GM23338 (cell line): Measurements from ENCODE around the gene SLC38A10. TPM values are rescaled to one million over a fixed set of nuclear protein-coding genes. Genes with fewer than 3 reads are reported as not detected.

Experiments used
- ATAC-seq: fragments of 200-7000 bp; cut with Tn5 transposase; 3 replicates; pipeline ENCODE4 v1.9.1; 2020
- DNase-seq: peaks from one replicate; pipeline ENCODE4 v3.0.0-alpha.2; 2015; ENCODE audit warnings: low spot score
- H2AFZ ChIP-seq: fragments of 200-600 bp; sonication (generic); 2 replicates; pipeline ENCODE4 v1.8.0; 2016; ENCODE audit warnings: antibody characterized with exemption, mild to moderate bottlenecking, moderate library complexity
- H3F3A ChIP-seq: fragments of 200-600 bp; sonication (generic); replicated peaks from 2 replicates; pipeline ENCODE4 v1.8.0; 2017; ENCODE audit warnings: antibody characterized with exemption, mixed run types, low read depth
- H3K27ac ChIP-seq: fragments of 200-600 bp; sonication (generic); 2 replicates; pipeline ENCODE4 v1.6.1; 2016; ENCODE audit warnings: low read depth
- H3K27me3 ChIP-seq: fragments of 200-600 bp; sonication (generic); 2 replicates; pipeline ENCODE4 v1.8.0; 2016; ENCODE audit warnings: mild to moderate bottlenecking, mixed run types, moderate library complexity; ENCODE audit not compliant: insufficient read depth
- H3K36me3 ChIP-seq: fragments of 200-600 bp; sonication (generic); 2 replicates; pipeline ENCODE4 v1.8.0; 2016; ENCODE audit warnings: mild to moderate bottlenecking; ENCODE audit not compliant: insufficient read depth
- H3K4me1 ChIP-seq: fragments of 200-600 bp; sonication (generic); 2 replicates; pipeline ENCODE4 v1.8.0; 2016; ENCODE audit warnings: mild to moderate bottlenecking, moderate library complexity; ENCODE audit not compliant: insufficient read depth
- H3K4me2 ChIP-seq: fragments of 200-600 bp; sonication (generic); 2 replicates; pipeline ENCODE4 v1.7.1; 2017; ENCODE audit warnings: mixed run types
- H3K4me3 ChIP-seq: fragments of 200-600 bp; sonication (generic); 2 replicates; pipeline ENCODE4 v1.6.1; 2016; ENCODE audit warnings: mixed run types
- H3K79me2 ChIP-seq: fragments of 200-600 bp; sonication (generic); replicated peaks from 2 replicates; pipeline ENCODE4 v1.8.0; 2017; ENCODE audit warnings: mild to moderate bottlenecking; ENCODE audit not compliant: insufficient read depth
- H3K9me2 ChIP-seq: fragments of 200-600 bp; sonication (generic); 2 replicates; pipeline ENCODE4 v1.8.0; 2017; ENCODE audit not compliant: insufficient read depth
- H4K20me1 ChIP-seq: fragments of 200-600 bp; sonication (generic); replicated peaks from 2 replicates; pipeline ENCODE4 v1.8.0; 2017; ENCODE audit warnings: mild to moderate bottlenecking; ENCODE audit not compliant: insufficient read depth
- H3K27ac Mint-ChIP-seq: 2 replicates; pipeline ENCODE4 v1.8.0; 2020; ENCODE audit warnings: inconsistent platforms, mild to moderate bottlenecking, moderate library complexity, mixed read lengths
- H3K27me3 Mint-ChIP-seq: 3 replicates; pipeline ENCODE4 v1.8.0; 2022; ENCODE audit warnings: low read depth, mild to moderate bottlenecking, moderate library complexity, mixed read lengths, inconsistent platforms; ENCODE audit not compliant: insufficient read depth, poor library complexity
- H3K36me3 Mint-ChIP-seq: 3 replicates; pipeline ENCODE4 v1.8.0; 2021; ENCODE audit warnings: low read depth, mild to moderate bottlenecking, inconsistent platforms, moderate library complexity, mixed read lengths
- H3K4me1 Mint-ChIP-seq: 3 replicates; pipeline ENCODE4 v1.8.0; 2020; ENCODE audit warnings: mild to moderate bottlenecking, inconsistent platforms, mixed read lengths
- H3K4me3 Mint-ChIP-seq: 3 replicates; pipeline ENCODE4 v1.8.0; 2021; ENCODE audit warnings: moderate library complexity, mild to moderate bottlenecking, inconsistent platforms, mixed read lengths
- H3K9me3 Mint-ChIP-seq: 3 replicates; pipeline ENCODE4 v1.8.0; 2020; ENCODE audit warnings: moderate library complexity, mild to moderate bottlenecking, inconsistent platforms, mixed read lengths
- CREB1 ChIP-seq: fragments of 250-450 bp; sonication (Bioruptor Pico); IDR thresholded peaks from 2 replicates; pipeline ENCODE4 v1.5.0; 2020; ENCODE audit warnings: low read depth, mild to moderate bottlenecking, moderate library complexity
- EZH2 ChIP-seq: fragments of 200-600 bp; sonication (generic); IDR thresholded peaks from one replicate; pipeline ENCODE4 v1.8.0; 2017; ENCODE audit warnings: antibody characterized with exemption, mild to moderate bottlenecking, low read depth; ENCODE audit not compliant: unreplicated experiment
- EZH2phosphoT487 ChIP-seq: fragments of 200-600 bp; sonication (generic); IDR thresholded peaks from one replicate; pipeline ENCODE4 v1.8.1; 2018; ENCODE audit warnings: antibody characterized with exemption; ENCODE audit not compliant: unreplicated experiment
- JUNB ChIP-seq: IDR thresholded peaks from one replicate; pipeline ENCODE4 v1.6.1; 2016; ENCODE audit warnings: antibody characterized with exemption; ENCODE audit not compliant: unreplicated experiment
- POLR2AphosphoS5 ChIP-seq: IDR thresholded peaks from 2 replicates; pipeline ENCODE4 v1.6.1; 2016; ENCODE audit warnings: antibody characterized with exemption, low read depth
- ZNF114 ChIP-seq: fragments of 250-450 bp; sonication (Bioruptor Pico); IDR thresholded peaks from 2 replicates; pipeline ENCODE4 v1.5.0; 2020; ENCODE audit warnings: mild to moderate bottlenecking, moderate library complexity
- ZNF331 ChIP-seq: fragments of 250-450 bp; sonication (Bioruptor Pico); IDR thresholded peaks from 2 replicates; pipeline ENCODE4 v1.5.0; 2020; ENCODE audit warnings: low read depth, mild to moderate bottlenecking, moderate library complexity
- polyA plus RNA-seq: library from polyadenylated mRNA; unstranded; fragments of >200 nt; fragmentation: Nextera tagmentation; extraction: Ambion mirVana; gene quantifications from 2 replicates; pipeline ENCODE4 v1.2.1, GENCODE V29; 2016
- total RNA-seq: library from RNA; depleted of rRNA; stranded (reverse); fragments of >200 nt; shearing (Covaris generic); gene quantifications from 2 replicates; pipeline ENCODE4 v1.2.3, GENCODE V29; 2014
- TF ChIP-seq, protein P1 (sequence below), 2 experiments: fragments of 200-600 bp in 1 of 2; sonication (generic) in 1 of 2; conservative IDR thresholded peaks; 2 replicates each; pipeline versions ENCODE4 v1.5.1 to v1.6.1; 2016 to 2017; ENCODE audit warnings: antibody characterized with exemption in 2 of 2, low read depth in 2 of 2, mild to moderate bottlenecking in 2 of 2, moderate library complexity in 1 of 2
- TF ChIP-seq, protein P2 (sequence below): IDR thresholded peaks from 2 replicates; pipeline ENCODE4 v1.6.1; 2016; ENCODE audit warnings: antibody characterized with exemption
- TF ChIP-seq, protein P3 (sequence below): IDR thresholded peaks from one replicate; pipeline ENCODE4 v1.6.1; 2018; ENCODE audit warnings: antibody characterized with exemption; ENCODE audit not compliant: unreplicated experiment
- TF ChIP-seq, protein P4 (sequence below): fragments of 250-450 bp; sonication (Bioruptor Pico); IDR thresholded peaks from 2 replicates; pipeline ENCODE4 v1.5.0; 2020; ENCODE audit warnings: mild to moderate bottlenecking, moderate library complexity

SLC38A10 gene
- total and polyA plus RNA-seq, 2 experiments from 2014 or later, result 17.1 to 55.8 TPM

DNA sequence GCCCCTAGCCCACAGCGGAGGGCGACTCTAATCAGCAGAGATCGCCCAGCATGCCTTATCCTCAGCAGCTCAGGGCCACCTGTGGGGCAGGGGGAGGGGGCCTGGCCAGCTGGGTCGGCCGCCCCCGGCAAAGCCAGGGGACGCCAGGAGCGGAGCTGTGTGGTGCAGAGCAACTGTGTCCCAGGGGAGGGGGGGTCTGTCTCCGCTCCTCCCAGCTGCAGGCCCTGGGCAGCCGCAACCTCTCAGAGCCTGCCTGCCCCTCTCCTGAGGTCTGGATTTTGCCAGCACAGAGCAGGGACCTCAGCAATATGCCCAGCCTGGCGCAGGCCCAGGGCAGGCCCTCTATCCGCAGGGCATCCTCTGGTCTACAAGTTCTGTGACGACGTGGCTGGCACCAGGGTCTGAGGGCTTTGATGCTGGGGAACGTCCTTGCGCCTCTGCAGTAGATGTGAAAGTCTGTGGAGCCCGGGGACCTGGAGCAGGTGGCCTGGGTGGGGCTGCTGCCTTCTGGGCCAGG, 36.5 kb upstream of the SLC38A10 start:
- H3K4me3 Mint-ChIP-seq, result no peak overlapping the region
- H3K27ac Mint-ChIP-seq, result no peak overlapping the region

More for the DNA sequence above, 36.5 kb upstream of the SLC38A10 start:
- no peaks in the 10 kb centered on the region for H3K36me3 Mint-ChIP-seq
- no peaks in the 10 kb centered on the region for H3K27me3 ChIP-seq
- H3F3A ChIP-seq, result no peaks in the 10 kb centered on the region
- no peak for ATAC-seq
- H3K79me2 ChIP-seq, result no peaks in the 10 kb centered on the region
- no peaks in the 10 kb centered on the region for H4K20me1 ChIP-seq
- H3K4me3 ChIP-seq, result no peak overlapping the region
- H3K9me3 Mint-ChIP-seq, result no peaks in the 10 kb centered on the region
- H3K4me2 ChIP-seq, result no peak overlapping the region
- H3K36me3 ChIP-seq, result no peaks in the 10 kb centered on the region
- H3K27me3 Mint-ChIP-seq, result peaks cover 15% of the 10 kb centered on the region
- no peak for DNase-seq
- H3K27ac ChIP-seq, result no peak overlapping the region
- H3K9me2 ChIP-seq, result no peaks in the 10 kb centered on the region
- TF ChIP-seq CREB1 (no peak), ZNF331 (CRISPR knock-in tag) (no peak), ZNF114 (CRISPR knock-in tag) (no peak), POLR2AphosphoS5 (no peak), JUNB (no peak), EZH2phosphoT487 (no peak), EZH2 (no peak)
- TF ChIP-seq, protein P1, sequence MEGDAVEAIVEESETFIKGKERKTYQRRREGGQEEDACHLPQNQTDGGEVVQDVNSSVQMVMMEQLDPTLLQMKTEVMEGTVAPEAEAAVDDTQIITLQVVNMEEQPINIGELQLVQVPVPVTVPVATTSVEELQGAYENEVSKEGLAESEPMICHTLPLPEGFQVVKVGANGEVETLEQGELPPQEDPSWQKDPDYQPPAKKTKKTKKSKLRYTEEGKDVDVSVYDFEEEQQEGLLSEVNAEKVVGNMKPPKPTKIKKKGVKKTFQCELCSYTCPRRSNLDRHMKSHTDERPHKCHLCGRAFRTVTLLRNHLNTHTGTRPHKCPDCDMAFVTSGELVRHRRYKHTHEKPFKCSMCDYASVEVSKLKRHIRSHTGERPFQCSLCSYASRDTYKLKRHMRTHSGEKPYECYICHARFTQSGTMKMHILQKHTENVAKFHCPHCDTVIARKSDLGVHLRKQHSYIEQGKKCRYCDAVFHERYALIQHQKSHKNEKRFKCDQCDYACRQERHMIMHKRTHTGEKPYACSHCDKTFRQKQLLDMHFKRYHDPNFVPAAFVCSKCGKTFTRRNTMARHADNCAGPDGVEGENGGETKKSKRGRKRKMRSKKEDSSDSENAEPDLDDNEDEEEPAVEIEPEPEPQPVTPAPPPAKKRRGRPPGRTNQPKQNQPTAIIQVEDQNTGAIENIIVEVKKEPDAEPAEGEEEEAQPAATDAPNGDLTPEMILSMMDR (conservative IDR thresholded peaks at IDR 0.05; ENCODE audit: low read depth in 2 of 2), result no peak
- TF ChIP-seq, protein P2, sequence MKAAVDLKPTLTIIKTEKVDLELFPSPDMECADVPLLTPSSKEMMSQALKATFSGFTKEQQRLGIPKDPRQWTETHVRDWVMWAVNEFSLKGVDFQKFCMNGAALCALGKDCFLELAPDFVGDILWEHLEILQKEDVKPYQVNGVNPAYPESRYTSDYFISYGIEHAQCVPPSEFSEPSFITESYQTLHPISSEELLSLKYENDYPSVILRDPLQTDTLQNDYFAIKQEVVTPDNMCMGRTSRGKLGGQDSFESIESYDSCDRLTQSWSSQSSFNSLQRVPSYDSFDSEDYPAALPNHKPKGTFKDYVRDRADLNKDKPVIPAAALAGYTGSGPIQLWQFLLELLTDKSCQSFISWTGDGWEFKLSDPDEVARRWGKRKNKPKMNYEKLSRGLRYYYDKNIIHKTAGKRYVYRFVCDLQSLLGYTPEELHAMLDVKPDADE, result no peak
- TF ChIP-seq, protein P3, sequence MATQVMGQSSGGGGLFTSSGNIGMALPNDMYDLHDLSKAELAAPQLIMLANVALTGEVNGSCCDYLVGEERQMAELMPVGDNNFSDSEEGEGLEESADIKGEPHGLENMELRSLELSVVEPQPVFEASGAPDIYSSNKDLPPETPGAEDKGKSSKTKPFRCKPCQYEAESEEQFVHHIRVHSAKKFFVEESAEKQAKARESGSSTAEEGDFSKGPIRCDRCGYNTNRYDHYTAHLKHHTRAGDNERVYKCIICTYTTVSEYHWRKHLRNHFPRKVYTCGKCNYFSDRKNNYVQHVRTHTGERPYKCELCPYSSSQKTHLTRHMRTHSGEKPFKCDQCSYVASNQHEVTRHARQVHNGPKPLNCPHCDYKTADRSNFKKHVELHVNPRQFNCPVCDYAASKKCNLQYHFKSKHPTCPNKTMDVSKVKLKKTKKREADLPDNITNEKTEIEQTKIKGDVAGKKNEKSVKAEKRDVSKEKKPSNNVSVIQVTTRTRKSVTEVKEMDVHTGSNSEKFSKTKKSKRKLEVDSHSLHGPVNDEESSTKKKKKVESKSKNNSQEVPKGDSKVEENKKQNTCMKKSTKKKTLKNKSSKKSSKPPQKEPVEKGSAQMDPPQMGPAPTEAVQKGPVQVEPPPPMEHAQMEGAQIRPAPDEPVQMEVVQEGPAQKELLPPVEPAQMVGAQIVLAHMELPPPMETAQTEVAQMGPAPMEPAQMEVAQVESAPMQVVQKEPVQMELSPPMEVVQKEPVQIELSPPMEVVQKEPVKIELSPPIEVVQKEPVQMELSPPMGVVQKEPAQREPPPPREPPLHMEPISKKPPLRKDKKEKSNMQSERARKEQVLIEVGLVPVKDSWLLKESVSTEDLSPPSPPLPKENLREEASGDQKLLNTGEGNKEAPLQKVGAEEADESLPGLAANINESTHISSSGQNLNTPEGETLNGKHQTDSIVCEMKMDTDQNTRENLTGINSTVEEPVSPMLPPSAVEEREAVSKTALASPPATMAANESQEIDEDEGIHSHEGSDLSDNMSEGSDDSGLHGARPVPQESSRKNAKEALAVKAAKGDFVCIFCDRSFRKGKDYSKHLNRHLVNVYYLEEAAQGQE, result no peak
- TF ChIP-seq, protein P4, sequence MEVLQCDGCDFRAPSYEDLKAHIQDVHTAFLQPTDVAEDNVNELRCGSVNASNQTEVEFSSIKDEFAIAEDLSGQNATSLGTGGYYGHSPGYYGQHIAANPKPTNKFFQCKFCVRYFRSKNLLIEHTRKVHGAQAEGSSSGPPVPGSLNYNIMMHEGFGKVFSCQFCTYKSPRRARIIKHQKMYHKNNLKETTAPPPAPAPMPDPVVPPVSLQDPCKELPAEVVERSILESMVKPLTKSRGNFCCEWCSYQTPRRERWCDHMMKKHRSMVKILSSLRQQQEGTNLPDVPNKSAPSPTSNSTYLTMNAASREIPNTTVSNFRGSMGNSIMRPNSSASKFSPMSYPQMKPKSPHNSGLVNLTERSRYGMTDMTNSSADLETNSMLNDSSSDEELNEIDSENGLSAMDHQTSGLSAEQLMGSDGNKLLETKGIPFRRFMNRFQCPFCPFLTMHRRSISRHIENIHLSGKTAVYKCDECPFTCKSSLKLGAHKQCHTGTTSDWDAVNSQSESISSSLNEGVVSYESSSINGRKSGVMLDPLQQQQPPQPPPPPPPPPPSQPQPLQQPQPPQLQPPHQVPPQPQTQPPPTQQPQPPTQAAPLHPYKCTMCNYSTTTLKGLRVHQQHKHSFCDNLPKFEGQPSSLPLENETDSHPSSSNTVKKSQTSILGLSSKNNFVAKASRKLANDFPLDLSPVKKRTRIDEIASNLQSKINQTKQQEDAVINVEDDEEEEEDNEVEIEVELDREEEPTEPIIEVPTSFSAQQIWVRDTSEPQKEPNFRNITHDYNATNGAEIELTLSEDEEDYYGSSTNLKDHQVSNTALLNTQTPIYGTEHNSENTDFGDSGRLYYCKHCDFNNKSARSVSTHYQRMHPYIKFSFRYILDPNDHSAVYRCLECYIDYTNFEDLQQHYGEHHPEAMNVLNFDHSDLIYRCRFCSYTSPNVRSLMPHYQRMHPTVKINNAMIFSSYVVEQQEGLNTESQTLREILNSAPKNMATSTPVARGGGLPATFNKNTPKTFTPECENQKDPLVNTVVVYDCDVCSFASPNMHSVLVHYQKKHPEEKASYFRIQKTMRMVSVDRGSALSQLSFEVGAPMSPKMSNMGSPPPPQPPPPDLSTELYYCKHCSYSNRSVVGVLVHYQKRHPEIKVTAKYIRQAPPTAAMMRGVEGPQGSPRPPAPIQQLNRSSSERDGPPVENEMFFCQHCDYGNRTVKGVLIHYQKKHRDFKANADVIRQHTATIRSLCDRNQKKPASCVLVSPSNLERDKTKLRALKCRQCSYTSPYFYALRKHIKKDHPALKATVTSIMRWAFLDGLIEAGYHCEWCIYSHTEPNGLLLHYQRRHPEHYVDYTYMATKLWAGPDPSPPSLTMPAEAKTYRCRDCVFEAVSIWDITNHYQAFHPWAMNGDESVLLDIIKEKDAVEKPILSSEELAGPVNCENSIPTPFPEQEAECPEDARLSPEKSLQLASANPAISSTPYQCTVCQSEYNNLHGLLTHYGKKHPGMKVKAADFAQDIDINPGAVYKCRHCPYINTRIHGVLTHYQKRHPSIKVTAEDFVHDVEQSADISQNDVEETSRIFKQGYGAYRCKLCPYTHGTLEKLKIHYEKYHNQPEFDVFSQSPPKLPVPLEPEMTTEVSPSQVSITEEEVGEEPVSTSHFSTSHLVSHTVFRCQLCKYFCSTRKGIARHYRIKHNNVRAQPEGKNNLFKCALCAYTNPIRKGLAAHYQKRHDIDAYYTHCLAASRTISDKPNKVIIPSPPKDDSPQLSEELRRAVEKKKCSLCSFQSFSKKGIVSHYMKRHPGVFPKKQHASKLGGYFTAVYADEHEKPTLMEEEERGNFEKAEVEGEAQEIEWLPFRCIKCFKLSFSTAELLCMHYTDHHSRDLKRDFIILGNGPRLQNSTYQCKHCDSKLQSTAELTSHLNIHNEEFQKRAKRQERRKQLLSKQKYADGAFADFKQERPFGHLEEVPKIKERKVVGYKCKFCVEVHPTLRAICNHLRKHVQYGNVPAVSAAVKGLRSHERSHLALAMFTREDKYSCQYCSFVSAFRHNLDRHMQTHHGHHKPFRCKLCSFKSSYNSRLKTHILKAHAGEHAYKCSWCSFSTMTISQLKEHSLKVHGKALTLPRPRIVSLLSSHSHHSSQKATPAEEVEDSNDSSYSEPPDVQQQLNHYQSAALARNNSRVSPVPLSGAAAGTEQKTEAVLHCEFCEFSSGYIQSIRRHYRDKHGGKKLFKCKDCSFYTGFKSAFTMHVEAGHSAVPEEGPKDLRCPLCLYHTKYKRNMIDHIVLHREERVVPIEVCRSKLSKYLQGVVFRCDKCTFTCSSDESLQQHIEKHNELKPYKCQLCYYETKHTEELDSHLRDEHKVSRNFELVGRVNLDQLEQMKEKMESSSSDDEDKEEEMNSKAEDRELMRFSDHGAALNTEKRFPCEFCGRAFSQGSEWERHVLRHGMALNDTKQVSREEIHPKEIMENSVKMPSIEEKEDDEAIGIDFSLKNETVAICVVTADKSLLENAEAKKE (CRISPR knock-in tag), result no peak
- H2AFZ ChIP-seq, result no peak overlapping the region
- peaks cover 4% of the 10 kb centered on the region; the same call in 1 of the 2 replicates for H3K4me1 ChIP-seq
- peaks cover 22% of the 10 kb centered on the region for H3K4me1 Mint-ChIP-seq
